ENCODE results near the gene SLC7A6OS. TPM values are rescaled to one million over a fixed set of nuclear protein-coding genes. Genes with fewer than 3 reads are reported as not detected.

SLC7A6OS gene
- total and polyA plus RNA-seq, 2 experiments from 2014 or later: 16.4 to 17.9 TPM

DNA sequence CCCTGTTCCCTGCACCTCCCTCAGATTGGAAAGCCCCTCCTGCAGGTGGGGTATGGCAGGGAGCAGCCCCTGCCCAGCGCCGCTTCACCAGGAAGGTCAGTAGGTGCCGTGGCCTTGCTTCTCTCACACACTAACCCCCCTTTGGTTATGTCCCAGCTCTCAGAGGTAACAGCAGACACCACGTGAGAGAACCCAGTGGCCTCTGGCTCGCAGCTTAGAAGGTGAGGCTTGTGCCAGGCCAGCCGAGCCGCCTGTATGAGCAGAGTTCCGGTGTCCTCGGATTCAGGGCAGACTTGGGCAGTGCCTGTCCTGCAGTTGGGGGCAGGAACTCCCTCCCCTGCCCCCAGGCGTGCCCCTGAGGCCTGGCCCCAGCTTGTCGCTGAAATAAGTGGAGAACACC is 47.2 kb upstream of the SLC7A6OS start:
- no peak overlapping the region for H3K27ac ChIP-seq (ENCODE audit: low read depth)
- TF ChIP-seq JUNB (IDR thresholded peaks at IDR 0.05; ENCODE audit: unreplicated experiment) (no peak), NANOG (IDR thresholded peaks at IDR 0.05; ENCODE audit: borderline replicate concordance) (no peak), EZH2 (IDR thresholded peaks at IDR 0.05; ENCODE audit: low read depth, unreplicated experiment) (no peak), POLR2AphosphoS5 (IDR thresholded peaks at IDR 0.05; ENCODE audit: low read depth) (no peak), CREB1 (CRISPR knock-in tag; IDR thresholded peaks at IDR 0.05; ENCODE audit: low read depth) (no peak), EZH2phosphoT487 (IDR thresholded peaks at IDR 0.05; ENCODE audit: unreplicated experiment) (no peak), ZNF114 (CRISPR knock-in tag; IDR thresholded peaks at IDR 0.05) (no peak), STAT1 (IDR thresholded peaks at IDR 0.05; ENCODE audit: unreplicated experiment) (no peak), ZNF331 (CRISPR knock-in tag; IDR thresholded peaks at IDR 0.05; ENCODE audit: low read depth) (no peak)
- TF ChIP-seq, protein P1, sequence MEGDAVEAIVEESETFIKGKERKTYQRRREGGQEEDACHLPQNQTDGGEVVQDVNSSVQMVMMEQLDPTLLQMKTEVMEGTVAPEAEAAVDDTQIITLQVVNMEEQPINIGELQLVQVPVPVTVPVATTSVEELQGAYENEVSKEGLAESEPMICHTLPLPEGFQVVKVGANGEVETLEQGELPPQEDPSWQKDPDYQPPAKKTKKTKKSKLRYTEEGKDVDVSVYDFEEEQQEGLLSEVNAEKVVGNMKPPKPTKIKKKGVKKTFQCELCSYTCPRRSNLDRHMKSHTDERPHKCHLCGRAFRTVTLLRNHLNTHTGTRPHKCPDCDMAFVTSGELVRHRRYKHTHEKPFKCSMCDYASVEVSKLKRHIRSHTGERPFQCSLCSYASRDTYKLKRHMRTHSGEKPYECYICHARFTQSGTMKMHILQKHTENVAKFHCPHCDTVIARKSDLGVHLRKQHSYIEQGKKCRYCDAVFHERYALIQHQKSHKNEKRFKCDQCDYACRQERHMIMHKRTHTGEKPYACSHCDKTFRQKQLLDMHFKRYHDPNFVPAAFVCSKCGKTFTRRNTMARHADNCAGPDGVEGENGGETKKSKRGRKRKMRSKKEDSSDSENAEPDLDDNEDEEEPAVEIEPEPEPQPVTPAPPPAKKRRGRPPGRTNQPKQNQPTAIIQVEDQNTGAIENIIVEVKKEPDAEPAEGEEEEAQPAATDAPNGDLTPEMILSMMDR (conservative IDR thresholded peaks at IDR 0.05; ENCODE audit: low read depth in 2 of 2): no peak
- TF ChIP-seq, protein P2, sequence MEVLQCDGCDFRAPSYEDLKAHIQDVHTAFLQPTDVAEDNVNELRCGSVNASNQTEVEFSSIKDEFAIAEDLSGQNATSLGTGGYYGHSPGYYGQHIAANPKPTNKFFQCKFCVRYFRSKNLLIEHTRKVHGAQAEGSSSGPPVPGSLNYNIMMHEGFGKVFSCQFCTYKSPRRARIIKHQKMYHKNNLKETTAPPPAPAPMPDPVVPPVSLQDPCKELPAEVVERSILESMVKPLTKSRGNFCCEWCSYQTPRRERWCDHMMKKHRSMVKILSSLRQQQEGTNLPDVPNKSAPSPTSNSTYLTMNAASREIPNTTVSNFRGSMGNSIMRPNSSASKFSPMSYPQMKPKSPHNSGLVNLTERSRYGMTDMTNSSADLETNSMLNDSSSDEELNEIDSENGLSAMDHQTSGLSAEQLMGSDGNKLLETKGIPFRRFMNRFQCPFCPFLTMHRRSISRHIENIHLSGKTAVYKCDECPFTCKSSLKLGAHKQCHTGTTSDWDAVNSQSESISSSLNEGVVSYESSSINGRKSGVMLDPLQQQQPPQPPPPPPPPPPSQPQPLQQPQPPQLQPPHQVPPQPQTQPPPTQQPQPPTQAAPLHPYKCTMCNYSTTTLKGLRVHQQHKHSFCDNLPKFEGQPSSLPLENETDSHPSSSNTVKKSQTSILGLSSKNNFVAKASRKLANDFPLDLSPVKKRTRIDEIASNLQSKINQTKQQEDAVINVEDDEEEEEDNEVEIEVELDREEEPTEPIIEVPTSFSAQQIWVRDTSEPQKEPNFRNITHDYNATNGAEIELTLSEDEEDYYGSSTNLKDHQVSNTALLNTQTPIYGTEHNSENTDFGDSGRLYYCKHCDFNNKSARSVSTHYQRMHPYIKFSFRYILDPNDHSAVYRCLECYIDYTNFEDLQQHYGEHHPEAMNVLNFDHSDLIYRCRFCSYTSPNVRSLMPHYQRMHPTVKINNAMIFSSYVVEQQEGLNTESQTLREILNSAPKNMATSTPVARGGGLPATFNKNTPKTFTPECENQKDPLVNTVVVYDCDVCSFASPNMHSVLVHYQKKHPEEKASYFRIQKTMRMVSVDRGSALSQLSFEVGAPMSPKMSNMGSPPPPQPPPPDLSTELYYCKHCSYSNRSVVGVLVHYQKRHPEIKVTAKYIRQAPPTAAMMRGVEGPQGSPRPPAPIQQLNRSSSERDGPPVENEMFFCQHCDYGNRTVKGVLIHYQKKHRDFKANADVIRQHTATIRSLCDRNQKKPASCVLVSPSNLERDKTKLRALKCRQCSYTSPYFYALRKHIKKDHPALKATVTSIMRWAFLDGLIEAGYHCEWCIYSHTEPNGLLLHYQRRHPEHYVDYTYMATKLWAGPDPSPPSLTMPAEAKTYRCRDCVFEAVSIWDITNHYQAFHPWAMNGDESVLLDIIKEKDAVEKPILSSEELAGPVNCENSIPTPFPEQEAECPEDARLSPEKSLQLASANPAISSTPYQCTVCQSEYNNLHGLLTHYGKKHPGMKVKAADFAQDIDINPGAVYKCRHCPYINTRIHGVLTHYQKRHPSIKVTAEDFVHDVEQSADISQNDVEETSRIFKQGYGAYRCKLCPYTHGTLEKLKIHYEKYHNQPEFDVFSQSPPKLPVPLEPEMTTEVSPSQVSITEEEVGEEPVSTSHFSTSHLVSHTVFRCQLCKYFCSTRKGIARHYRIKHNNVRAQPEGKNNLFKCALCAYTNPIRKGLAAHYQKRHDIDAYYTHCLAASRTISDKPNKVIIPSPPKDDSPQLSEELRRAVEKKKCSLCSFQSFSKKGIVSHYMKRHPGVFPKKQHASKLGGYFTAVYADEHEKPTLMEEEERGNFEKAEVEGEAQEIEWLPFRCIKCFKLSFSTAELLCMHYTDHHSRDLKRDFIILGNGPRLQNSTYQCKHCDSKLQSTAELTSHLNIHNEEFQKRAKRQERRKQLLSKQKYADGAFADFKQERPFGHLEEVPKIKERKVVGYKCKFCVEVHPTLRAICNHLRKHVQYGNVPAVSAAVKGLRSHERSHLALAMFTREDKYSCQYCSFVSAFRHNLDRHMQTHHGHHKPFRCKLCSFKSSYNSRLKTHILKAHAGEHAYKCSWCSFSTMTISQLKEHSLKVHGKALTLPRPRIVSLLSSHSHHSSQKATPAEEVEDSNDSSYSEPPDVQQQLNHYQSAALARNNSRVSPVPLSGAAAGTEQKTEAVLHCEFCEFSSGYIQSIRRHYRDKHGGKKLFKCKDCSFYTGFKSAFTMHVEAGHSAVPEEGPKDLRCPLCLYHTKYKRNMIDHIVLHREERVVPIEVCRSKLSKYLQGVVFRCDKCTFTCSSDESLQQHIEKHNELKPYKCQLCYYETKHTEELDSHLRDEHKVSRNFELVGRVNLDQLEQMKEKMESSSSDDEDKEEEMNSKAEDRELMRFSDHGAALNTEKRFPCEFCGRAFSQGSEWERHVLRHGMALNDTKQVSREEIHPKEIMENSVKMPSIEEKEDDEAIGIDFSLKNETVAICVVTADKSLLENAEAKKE (CRISPR knock-in tag; IDR thresholded peaks at IDR 0.05): no peak
- TF ChIP-seq, protein P3, sequence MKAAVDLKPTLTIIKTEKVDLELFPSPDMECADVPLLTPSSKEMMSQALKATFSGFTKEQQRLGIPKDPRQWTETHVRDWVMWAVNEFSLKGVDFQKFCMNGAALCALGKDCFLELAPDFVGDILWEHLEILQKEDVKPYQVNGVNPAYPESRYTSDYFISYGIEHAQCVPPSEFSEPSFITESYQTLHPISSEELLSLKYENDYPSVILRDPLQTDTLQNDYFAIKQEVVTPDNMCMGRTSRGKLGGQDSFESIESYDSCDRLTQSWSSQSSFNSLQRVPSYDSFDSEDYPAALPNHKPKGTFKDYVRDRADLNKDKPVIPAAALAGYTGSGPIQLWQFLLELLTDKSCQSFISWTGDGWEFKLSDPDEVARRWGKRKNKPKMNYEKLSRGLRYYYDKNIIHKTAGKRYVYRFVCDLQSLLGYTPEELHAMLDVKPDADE (IDR thresholded peaks at IDR 0.05): no peak
- TF ChIP-seq, protein P4, sequence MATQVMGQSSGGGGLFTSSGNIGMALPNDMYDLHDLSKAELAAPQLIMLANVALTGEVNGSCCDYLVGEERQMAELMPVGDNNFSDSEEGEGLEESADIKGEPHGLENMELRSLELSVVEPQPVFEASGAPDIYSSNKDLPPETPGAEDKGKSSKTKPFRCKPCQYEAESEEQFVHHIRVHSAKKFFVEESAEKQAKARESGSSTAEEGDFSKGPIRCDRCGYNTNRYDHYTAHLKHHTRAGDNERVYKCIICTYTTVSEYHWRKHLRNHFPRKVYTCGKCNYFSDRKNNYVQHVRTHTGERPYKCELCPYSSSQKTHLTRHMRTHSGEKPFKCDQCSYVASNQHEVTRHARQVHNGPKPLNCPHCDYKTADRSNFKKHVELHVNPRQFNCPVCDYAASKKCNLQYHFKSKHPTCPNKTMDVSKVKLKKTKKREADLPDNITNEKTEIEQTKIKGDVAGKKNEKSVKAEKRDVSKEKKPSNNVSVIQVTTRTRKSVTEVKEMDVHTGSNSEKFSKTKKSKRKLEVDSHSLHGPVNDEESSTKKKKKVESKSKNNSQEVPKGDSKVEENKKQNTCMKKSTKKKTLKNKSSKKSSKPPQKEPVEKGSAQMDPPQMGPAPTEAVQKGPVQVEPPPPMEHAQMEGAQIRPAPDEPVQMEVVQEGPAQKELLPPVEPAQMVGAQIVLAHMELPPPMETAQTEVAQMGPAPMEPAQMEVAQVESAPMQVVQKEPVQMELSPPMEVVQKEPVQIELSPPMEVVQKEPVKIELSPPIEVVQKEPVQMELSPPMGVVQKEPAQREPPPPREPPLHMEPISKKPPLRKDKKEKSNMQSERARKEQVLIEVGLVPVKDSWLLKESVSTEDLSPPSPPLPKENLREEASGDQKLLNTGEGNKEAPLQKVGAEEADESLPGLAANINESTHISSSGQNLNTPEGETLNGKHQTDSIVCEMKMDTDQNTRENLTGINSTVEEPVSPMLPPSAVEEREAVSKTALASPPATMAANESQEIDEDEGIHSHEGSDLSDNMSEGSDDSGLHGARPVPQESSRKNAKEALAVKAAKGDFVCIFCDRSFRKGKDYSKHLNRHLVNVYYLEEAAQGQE (IDR thresholded peaks at IDR 0.05; ENCODE audit: unreplicated experiment): no peak
- Mint-ChIP-seq H3K9me3 (no peaks in the 10 kb centered on the region), H3K36me3 (ENCODE audit: low read depth) (peaks cover 15% of the 10 kb centered on the region), H3K27me3 (ENCODE audit: insufficient read depth, low read depth, poor library complexity) (peaks cover 7% of the 10 kb centered on the region), H3K4me3 (no peak overlapping the region), H3K4me1 (peaks cover 7% of the 10 kb centered on the region), H3K27ac (no peak overlapping the region; the same call in 1 of the 2 replicates)
- no peaks in the 10 kb centered on the region; the same call in none of the 2 replicates for H4K20me1 ChIP-seq (replicated peaks; ENCODE audit: insufficient read depth)
- no peaks in the 10 kb centered on the region; the same call in 1 of the 2 replicates for H3K36me3 ChIP-seq (ENCODE audit: insufficient read depth)
- ATAC-seq (no peak), DNase-seq (ENCODE audit: low spot score) (no peak)
- no peak overlapping the region for H3K4me3 ChIP-seq
- no peaks in the 10 kb centered on the region for H3K27me3 ChIP-seq (ENCODE audit: insufficient read depth)
- H3K79me2 ChIP-seq (replicated peaks; ENCODE audit: insufficient read depth): no peaks in the 10 kb centered on the region
- H3K4me1 ChIP-seq (ENCODE audit: insufficient read depth): no peaks in the 10 kb centered on the region
- H3K9me2 ChIP-seq (ENCODE audit: insufficient read depth): no peaks in the 10 kb centered on the region
- H3K4me2 ChIP-seq: no peak overlapping the region
- H2AFZ ChIP-seq: no peak overlapping the region
- H3F3A ChIP-seq (replicated peaks; ENCODE audit: low read depth): no peaks in the 10 kb centered on the region
